HG02678 (cell line): Measurements from ENCODE around the gene SLC41A3.

Experiments used
- ATAC-seq: cut with Tn5 transposase; IDR thresholded peaks from one replicate; pipeline ENCODE4 v1.9.1; 2021; ENCODE audit warnings: mild to moderate bottlenecking, moderate library complexity; ENCODE audit not compliant: unreplicated experiment

SLC41A3 gene

DNA sequence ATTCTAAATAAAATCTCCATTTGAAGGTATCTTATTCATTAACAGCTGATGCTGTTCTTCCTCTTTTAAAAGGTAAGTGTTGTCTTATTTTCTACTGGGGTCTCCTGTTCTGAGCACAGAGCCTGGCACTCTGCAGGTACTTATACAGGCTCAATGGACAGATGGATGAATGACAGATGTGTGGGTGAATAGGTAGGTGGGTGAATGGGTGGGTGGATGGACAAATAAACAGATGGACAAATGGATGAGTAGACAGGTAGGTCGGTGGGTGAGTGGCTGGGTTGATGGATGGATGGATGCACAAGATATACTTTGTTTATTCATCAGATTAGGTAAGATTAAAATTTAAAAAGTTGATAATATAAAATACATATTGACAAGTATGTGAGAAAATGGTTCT lies 53.5 kb downstream of the SLC41A3 start:
- ATAC-seq, result no peak

DNA sequence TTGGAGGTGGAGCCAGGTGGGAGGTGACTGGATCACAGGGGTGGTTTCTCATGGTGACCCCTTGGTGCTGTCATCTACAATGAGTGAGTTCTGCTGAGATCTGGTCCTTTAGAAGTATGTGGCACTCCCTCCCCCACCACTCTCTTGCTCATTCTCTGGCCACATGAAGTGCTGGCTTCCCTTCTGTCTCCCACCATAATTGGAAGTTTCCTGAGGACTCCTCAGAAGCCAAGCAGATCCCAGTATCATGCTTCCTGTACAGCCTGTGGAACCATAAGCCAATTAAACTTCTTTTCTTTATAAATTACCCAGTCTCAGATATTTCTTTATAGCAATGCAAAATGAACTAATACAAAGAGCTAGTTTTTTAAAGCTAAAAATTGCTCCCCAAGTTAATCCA lies 54.7 kb downstream of the SLC41A3 start:
- ATAC-seq, result no peak

DNA sequence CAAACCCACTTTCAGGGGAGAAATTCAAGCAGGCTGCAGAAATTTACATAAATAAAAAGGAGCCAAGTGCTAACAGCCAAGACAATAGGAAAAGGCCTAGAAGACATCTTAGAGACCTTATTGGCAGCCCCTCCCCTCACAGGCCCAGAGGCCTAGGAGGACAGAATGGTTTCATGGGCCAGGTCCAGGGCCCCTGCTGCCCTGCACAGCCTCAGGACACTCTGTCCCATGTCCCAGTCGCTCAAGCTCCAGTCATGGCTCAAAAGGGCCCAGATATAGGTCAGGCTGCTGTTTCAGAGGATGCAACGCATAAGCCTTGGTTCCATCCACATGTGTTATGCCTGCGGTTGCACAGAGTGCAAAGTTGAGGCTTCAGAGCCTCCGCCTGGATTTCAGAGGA lies 55.8 kb downstream of the SLC41A3 start:
- ATAC-seq, result no peak

DNA sequence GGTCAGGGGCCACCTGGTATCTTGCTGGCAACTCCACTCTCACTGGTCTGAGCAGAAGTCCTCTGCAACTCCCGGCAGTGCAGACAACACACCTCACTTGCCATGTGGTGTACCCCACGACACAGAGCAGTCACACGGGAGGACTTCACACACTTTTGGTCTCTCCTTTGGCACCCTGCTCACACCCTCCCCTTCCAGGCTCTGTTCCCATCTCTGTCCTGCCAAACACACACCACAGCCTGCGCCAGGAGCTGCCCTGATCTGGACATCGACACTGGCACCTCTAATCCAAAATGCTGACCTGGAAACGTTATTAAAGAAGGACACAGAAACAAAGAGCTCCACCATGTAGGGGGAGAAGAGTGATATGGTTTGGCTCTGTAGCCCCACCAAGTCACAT lies 57.2 kb downstream of the SLC41A3 start:
- no peak for ATAC-seq

DNA sequence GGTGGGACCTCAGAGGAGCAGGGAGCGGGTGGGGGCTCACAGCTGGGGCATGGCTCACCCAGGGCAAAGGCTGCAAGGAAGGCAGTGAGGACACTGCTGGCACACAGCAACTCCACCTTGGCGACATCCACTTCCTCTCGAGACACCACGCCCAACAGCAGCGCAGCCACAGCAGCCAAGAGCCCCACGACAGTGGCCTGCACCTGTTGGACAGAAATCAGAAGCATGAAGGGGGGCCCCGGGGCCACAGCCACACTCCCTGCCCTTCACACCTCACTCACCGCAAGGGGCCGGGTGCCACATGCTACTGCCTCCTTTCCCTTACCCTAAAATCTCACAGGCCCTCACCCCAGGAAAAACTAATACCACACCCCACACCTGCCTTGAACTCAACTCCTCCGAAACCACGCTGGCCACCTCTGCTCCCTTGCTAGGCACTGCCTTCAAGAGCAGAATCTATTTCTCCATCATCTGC lies 57.6 kb downstream of the SLC41A3 start:
- ATAC-seq, result no peak

DNA sequence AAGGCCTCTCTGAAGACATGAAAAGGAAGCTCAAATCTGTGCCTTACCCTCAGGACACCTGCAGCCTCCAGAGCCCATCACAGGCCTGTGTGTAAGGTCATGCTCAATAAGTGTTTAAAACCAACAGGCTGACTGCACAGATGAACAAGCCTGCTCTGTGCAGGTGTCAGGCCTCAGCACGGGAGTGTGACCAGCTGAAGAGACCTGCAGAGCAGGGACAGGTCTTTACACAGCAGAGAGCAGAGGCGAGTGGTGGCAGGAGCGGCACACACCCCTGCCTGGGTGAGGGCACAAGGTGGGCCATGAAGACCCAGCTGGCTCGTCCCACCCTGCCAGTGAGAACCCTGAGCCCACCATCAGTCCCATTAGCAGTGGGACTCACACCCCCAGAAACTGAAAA lies 58.1 kb downstream of the SLC41A3 start:
- no peak for ATAC-seq

DNA sequence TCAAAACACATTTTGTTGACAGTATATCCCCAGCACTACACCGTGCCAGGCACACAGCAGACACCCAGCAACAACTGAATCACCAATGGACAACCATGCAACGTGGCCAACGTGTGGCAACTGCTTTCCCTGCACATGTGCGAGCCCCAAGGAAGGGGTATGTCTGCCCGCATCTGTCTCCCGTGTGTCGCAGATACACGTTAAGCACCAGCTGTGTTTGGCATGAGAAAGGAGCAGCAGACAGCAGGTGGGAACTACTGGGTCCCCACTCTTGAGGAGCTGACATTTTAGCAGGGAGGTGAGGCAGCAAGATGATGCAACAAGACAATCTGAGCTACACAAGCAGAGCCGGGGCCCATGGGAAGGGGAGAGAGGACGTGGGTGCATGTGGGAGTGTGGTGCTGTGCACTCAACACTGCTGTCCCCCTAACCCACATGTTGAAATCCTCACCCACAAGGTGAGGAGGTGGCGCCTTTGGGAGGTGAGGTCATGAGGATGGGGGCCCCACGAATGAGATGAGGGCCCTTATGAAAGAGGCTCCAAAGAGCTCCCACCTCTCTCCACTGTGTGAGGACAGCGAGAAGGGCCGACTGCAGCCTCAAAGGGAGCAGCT lies 58.7 kb downstream of the SLC41A3 start:
- ATAC-seq, result no peak

DNA sequence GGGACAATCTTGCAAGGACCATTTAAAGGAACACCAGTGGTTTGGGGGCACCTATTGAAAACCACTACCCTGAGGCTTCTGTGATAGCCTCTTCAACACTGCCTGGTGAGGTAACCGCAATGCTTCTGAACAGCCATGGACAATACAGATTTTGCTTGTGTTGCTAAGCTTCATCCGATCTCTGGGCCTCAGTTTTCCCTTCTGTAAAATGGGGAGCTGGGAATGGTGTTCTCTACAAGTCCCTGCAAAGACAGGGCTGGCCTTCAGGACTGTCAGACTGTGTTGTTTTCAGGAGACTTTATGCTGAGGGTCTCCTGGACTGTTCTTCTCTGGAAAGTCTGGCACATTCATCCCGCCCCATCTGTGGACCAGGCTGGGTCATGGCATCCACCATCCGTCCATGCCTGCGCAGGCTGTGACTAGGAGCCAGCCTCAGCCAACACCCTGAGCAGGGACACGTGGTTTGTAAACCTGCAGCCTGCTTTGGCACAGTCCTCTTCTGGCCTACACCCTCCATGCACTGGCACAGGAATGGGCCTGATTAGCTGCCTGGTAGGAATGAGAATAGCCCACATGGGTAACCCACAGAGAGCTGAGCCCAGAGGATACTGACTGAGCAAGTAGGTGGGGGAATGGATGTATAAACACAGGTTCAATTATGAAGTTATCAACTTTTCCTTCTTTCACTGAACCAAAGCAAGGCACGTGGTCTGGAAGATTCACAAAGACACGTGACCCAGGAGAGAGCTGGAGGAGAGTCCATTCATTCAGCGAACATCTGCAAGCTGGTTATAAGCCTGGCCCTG lies 59.7 kb downstream of the SLC41A3 start:
- ATAC-seq, result no peak

DNA sequence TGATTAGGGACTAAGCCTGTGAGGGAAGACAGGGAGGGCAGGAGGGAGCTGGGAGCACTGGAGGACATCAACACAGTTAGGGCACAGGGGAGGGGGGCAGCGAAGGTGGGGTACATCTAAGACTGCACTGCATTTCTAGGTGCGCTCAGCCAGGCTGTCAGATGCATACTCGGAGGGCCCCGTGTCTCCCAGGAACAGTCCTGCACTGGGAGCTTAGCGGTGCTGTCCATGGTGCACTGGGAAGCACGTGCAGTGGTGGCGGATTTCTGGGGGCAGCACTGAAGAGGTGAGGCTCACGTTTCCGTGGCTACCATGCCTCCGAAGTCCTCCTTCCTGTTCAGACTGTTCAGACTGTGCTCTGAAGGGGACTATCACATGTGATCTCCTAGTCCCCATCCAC lies 60.5 kb downstream of the SLC41A3 start:
- ATAC-seq, result no peak

DNA sequence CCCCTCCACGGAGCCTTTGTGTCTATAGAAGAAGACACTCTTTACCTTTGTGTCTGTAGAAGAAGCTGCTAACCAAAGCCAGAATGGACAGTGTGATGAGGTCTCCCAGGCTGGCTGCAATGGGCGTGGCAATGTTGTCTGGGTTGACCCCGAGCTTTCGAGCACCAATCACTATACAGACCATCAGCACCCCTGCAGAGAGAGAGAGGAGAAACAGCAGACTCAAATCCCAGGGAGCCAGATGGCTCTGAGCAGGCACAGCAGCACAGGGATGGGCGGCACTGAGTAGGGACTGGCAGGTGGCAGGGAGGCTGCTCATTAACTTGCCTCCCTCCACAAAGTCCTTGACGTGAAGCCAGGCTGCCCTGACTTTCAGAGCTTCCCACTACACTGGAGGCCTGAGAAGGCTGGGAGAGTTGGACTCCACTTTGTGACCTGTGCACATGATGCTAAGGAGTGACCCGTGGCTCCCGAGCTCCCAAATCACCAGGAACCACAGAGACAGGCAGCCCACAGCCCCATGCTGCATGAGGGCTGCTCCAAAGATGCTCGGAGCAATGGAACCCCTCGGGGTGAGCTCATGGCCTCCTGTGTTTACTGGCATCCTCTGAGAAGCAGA lies 61.1 kb downstream of the SLC41A3 start:
- ATAC-seq, result no peak

DNA sequence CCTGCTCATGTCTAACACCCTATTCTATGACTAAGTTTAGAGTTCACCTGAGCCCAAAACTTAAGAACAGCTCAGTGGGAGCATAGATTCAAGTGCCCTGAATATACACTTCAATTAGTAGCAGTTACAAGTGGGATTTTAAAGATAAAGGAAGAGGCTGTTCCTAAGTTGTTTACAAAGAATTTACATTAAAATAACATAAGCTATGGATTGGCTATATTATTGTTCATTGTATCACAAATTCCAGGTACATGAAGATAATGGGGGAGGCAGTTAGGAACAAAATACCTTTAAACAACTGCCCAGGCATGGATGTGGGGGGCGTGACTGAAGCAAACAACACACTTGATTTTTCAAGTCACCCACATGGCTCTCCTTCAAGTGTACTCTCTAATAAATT lies 62.2 kb downstream of the SLC41A3 start:
- no peak for ATAC-seq

DNA sequence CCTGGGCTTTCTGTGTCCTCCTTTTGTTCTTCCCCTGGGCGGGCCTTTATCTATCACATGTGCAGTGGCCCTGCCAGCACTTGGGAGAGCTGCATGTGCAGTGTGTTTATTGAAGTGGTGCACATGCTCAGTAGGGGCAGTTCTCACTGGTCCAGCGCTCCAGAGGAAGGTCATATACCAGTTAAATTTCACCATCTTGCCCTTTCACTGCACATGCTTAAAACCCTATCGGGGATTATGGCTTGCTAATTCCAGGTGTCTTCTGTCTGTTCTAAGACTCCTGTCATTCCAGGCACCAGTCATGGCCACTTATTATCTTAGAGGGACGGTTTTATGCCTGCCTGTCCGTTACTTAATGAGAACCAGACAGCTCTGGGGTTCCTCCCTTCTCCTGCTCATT lies 62.7 kb downstream of the SLC41A3 start:
- no peak for ATAC-seq

DNA sequence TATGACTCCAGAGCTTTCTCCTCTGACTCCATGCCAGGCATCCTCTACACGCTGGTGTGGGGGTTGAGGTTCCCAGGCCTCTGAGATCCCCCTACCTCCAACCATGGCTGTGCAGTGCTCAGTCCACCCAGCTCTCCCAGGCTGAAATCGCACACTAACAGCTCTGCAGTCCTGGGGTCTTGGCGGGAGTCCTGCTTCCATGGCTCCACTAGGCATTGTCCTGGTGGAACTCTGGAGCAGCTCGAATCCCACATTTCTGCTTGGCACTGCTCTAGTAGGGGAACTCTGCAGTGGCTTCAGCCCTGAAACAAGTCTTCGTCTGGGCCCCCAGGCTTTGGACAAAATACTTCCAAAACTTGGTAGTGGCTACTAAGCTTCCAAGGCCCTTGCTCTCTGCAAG lies 64.2 kb downstream of the SLC41A3 start:
- no peak for ATAC-seq

DNA sequence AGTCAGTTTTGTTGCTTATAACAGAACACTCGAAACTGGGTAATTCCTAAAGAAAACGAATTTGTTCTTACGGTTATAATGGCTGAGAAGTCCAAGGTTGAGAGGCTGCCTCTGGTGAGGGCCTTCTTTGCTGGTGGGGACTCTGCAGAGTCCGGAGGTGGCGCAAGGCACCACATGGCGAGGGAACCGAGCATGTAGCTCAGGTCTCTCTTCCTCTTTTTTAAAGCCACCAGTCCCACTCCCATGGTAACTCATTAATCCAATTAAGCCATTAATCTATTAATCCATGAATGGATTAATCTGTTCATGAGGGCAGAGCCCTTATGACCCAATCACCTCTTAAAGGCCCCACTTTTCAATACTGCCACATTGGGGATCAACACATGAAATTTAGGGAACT lies 64.9 kb downstream of the SLC41A3 start:
- ATAC-seq, result no peak

DNA sequence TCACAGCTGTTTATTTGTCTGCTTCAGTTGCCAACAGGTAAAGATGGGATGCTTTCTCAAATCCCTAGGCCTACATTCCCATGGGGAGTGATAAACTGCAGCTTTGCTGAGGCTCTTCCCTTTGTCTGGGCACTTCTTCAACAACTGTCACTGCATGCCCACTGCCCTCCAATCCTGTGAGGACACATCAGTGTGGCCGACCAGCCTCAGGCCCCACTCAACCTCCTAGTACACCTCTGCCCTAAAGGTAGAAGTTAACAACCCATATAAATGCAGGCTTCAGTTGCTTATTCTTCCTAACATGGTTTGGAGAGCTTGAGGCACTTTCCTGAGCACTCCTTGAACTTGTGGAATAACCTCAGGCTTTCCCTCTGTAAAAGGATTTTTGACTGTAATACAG lies 65.4 kb downstream of the SLC41A3 start:
- ATAC-seq, result no peak

DNA sequence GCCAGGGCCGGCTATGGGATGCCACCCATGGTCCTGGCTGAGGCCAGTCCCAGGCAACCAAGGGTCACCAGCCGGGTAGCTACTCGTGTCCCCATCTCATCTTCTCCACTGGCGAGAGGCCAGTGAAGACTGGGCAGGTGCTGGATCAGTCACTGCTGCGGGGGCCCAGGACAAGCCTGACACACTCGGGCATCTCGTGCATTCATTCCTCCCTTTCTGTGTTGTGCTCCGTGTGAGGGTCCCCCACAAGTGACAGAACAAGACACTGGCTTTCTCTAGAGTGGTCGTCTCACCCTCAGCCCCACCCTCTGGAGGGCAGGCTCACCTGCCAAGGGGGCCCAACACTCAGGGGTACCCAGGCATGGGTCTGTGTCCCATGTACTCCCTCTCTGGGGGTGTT lies 66.6 kb downstream of the SLC41A3 start:
- no peak for ATAC-seq

DNA sequence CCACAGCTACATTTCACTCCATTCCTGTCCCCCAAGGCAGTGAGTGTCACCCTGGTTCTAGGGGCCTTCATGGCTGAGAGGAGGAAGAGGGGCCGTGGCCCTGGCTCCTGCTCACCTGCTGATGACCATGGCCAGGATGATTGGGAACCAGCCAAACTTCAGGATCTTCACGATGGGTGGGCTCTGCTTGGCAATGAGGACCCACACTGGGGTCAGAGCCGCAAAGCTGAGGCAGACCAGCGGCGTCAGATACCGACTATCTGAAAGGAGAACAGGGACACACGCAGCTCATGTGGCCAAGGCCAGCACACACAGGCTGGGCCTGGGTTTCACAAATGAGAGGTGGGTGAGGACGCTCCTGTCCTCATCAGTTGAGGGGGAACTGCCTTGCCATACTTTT lies 67.3 kb downstream of the SLC41A3 start:
- ATAC-seq, result no peak

DNA sequence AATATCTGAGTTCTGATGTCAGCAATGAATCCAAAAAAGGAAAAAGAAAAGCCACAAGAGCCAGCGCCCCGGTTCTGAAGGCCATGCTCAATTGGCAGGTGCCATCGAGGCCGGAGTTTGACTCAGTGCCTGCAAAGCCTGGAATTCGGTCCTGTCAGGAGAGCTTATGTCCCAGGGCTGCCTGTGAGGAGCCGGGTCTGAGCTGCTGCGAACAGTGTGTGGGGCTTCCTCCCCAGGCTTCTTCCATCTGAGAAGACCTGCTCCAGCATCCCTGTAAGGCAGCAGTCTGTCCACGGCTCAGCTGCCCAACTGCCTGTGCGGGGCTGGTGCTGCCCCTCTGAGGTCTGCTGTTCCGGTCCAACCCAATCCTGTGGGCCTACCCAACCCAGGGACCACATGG lies 68.8 kb downstream of the SLC41A3 start:
- no peak for ATAC-seq

DNA sequence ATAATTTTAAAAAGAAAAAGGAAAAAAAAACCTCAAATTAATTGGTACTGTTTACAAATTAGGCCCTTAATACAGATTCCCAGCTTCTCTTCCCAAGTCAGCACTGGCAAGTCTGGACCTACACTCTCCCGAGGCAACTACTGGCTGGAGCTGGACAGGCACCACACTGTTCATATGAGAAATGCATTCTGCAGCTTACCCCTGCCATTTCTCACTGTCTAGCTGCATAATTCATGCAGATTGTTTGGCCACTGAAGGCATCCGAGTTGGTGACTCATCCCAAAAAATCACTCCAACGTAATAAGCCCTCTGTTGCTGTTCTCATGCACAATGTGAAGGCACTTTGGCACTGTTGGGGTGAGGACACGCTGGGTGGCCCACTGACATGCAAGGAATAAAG lies 69.7 kb downstream of the SLC41A3 start:
- no peak for ATAC-seq

DNA sequence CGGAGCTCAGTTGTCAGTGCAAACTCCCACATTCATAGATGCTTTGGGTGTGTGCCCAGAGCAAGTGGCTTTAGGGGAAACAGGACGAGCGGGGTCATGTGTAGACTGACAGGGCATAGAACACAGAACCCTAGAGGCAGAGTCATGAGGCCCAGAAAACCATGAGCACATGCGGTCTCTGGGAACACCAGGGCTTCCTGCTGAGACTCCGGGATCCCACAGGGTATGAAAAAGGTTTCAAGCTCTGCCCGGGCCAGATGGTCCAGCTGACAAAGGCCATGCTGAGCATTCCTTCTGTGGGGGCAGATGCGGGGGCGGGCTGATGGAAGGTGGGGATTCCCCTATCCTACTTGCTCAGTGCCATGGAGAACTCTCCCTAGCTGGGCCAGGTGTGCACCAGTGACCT lies 70.2 kb downstream of the SLC41A3 start:
- ATAC-seq, result no peak

DNA sequence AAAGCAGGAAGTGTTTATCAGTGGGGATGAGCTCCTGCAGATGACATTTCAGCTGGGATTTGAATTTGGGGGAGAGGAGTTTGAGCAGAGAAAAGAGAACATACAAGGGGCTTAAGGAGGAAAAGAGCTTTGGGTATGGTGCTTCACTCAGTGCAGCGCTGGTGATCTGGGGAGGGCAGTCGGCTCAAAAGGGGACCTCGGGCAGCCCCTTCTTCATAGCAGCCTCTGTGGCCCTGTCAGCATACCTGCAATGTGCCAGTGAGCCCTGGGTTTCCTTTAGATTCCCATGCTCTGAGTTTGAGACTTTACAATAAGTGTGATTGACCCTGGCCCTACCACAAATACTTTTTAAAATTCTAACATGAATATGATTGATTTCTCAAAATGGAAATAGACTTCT lies 74.7 kb downstream of the SLC41A3 start:
- no peak for ATAC-seq

DNA sequence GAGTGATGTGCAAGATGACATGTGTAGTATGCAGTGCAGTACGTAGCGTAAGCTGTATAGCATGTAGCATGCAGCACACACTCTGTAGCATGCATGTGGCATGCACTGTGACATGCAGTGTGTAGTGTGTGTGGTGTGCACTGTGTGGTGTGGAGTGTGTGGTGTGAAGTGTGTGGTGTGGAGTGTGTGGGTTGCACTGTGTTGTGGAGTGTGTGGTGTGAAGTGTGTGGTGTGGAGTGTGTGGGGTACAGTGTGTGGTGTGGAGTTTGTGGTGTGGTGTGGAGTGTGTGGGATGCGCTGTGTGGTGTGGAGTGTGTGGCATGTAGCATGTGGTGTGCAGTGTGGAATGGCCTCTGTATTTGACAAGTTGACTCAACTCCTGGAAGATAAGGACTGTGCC lies 75.7 kb downstream of the SLC41A3 start:
- ATAC-seq, result no peak
